GM18867 (cell line): ENCODE measurements around the gene ZNF205.

ENCODE experiments used
- ATAC-seq: cut with Tn5 transposase; IDR thresholded peaks from one replicate; pipeline ENCODE4 v1.9.1; 2021; ENCODE audit warnings: mild to moderate bottlenecking, moderate library complexity; ENCODE audit not compliant: unreplicated experiment

The ZNF205 gene

GRCh38 chr16:3084969-3085670, 27.3 kb upstream of the ZNF205 start:
- ATAC-seq = no peak

- no peak for ATAC-seq
Measured at GRCh38 chr16:3085868-3086595, 26.4 kb upstream of the ZNF205 start.

GRCh38 chr16:3086596-3087242, 25.7 kb upstream of the ZNF205 start:
- ATAC-seq = no peak

GRCh38 chr16:3087243-3088235, 24.8 kb upstream of the ZNF205 start:
- ATAC-seq = no peak

- ATAC-seq = no peak
Measured at GRCh38 chr16:3088450-3088849, 23.9 kb upstream of the ZNF205 start.

- no peak for ATAC-seq
Measured at GRCh38 chr16:3088925-3089716, 23.3 kb upstream of the ZNF205 start.

GRCh38 chr16:3089717-3090592, 22.4 kb upstream of the ZNF205 start:
- no peak for ATAC-seq

- ATAC-seq = no peak
Measured at GRCh38 chr16:3091551-3091950, 20.8 kb upstream of the ZNF205 start.

GRCh38 chr16:3092501-3092941, 19.9 kb upstream of the ZNF205 start:
- no peak for ATAC-seq

GRCh38 chr16:3094289-3095027, 17.9 kb upstream of the ZNF205 start:
- ATAC-seq = no peak

GRCh38 chr16:3095869-3096268, 16.5 kb upstream of the ZNF205 start:
- peak; percentile 50 for ATAC-seq

GRCh38 chr16:3096362-3096761, 16.0 kb upstream of the ZNF205 start:
- no peak for ATAC-seq

- no peak for ATAC-seq
Measured at GRCh38 chr16:3097266-3097665, 15.1 kb upstream of the ZNF205 start.

- no peak for ATAC-seq
Measured at GRCh38 chr16:3098459-3099394, 13.7 kb upstream of the ZNF205 start, which contains the start of gene ZSCAN10. ZSCAN10 (minus strand) TSS chr16:3099294; CDS start chr16:3092937, 6,357 bp downstream.

GRCh38 chr16:3099395-3099731, 13.0 kb upstream of the ZNF205 start:
- no peak for ATAC-seq

- peak; percentile 66 for ATAC-seq
Measured at GRCh38 chr16:3099732-3100499, 12.5 kb upstream of the ZNF205 start.
